Activated naive CD8-positive, alpha-beta T cell (primary cell): ENCODE results near the gene LHPP.

Experiments
- H3K27ac Mint-ChIP-seq: one replicate; pipeline ENCODE4 v1.8.0; 2021; ENCODE audit warnings: mixed read lengths
- H3K27me3 Mint-ChIP-seq: one replicate; pipeline ENCODE4 v1.8.0; 2021; ENCODE audit warnings: mixed read lengths
- H3K36me3 Mint-ChIP-seq: one replicate; pipeline ENCODE4 v1.8.0; 2021; ENCODE audit warnings: mixed read lengths
- H3K4me1 Mint-ChIP-seq: one replicate; pipeline ENCODE4 v1.8.0; 2021; ENCODE audit warnings: low read depth, mixed read lengths
- H3K4me3 Mint-ChIP-seq: one replicate; pipeline ENCODE4 v1.8.0; 2021; ENCODE audit warnings: mild to moderate bottlenecking, mixed read lengths
- H3K9me3 Mint-ChIP-seq: one replicate; pipeline ENCODE4 v1.8.0; 2021; ENCODE audit warnings: low read depth, mixed read lengths

Gene LHPP

DNA sequence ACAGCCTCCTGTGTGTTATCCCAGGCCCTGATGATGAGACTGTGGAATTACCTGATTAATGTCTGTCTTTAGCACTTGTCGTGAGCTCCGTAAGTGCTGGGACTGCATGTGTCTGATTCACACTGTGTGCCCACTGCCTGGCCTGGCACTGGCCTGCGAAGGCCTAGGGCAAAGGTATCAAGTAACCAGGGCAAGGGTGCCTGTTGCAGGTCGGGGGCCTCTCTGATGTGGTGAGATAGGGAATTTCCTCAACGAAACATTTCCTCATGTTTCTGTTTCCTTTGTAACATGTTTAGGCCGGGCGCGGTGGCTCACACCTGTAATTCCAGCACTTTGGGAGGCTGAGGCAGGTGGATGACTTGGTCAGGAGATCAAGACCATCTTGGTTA lies 50.4 kb downstream of the LHPP start:
- Mint-ChIP-seq H3K27ac (no peak overlapping the region), H3K36me3 (peaks cover 2% of the 10 kb centered on the region), H3K9me3 (no peaks in the 10 kb centered on the region), H3K4me3 (no peak overlapping the region), H3K4me1 (peaks cover 8% of the 10 kb centered on the region), H3K27me3 (no peaks in the 10 kb centered on the region)

DNA sequence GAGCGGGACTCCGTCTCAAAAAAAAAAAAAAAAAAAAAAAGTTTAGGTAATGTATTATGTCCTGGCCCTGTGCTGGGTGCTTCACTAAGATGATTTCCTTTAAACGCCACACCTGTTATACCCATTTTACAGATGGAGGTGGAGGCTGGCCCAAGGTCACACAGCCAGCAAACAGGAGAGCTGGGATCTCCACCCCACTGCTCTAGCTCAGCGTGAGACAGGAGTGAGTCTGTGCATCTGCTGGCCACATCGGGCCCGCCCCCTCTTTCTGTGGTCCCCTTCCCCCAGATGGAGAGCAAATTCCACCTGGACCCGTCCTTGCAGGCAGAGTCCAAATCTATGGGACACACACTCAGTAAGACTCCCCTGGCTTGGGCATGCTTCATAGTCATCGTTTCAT lies 51.0 kb downstream of the LHPP start:
- no peak overlapping the region for H3K27ac Mint-ChIP-seq
- H3K4me1 Mint-ChIP-seq, result peaks cover 8% of the 10 kb centered on the region
- H3K27me3 Mint-ChIP-seq, result no peaks in the 10 kb centered on the region
- no peak overlapping the region for H3K4me3 Mint-ChIP-seq
- H3K9me3 Mint-ChIP-seq, result no peaks in the 10 kb centered on the region
- H3K36me3 Mint-ChIP-seq, result peaks cover 2% of the 10 kb centered on the region

DNA sequence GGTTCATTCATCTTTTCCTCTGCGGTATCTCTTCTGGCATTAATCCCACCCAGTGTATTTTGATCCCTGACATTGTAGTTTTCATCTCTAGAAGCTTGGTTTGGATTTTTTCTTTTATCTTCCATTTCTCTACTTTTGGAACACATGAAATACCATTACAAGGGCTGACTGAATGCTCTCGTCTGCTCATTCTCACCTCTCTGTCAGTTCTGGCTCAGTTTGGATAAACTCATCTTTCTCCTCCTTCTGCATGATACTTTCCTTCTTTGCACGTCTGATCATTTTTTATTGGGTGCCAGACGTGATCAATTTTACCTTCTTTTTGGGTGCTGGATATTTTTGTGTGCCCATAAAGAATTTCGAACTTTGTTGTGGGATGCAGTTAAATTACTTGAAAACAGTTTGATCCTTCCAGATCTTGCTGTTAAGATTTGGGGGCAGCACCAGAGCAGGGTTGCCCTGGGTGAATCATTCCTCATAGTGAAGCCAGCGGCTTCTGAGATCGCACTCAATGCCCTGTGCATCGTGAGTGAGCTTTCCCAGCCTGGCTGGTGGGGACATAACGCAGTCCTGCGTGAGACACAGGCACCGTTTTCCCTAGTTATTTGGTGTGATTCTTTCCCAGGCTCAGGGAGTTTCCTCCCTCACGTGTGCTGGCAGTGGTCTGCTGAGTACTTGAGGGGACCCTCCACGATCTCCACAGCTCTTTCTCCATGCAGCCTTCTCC lies 53.8 kb downstream of the LHPP start:
- Mint-ChIP-seq H3K4me3 (no peak overlapping the region), H3K27me3 (no peaks in the 10 kb centered on the region), H3K4me1 (peaks cover 8% of the 10 kb centered on the region), H3K27ac (no peak overlapping the region), H3K36me3 (peaks cover 2% of the 10 kb centered on the region), H3K9me3 (no peaks in the 10 kb centered on the region)

DNA sequence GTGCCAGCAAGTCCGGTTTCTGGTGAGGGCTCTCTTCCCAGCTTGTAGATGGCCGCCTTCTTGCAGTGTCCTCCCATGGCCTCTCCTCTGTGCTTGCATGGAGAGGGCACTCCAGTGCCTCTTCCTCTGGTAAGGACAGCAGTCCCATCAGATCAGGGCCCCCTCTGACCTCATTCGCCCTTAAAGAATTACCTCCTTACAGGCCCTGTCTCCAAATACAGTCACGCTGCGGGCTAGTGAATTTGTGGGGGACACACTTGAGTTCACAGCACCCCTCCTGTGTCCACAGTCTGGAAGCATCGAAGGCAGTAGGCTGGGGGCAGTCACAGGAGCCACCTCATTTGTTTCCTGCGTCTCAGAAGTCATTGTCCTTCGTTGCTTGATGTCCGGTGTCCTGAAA lies 54.6 kb downstream of the LHPP start:
- peaks cover 7% of the 10 kb centered on the region for H3K4me1 Mint-ChIP-seq

DNA sequence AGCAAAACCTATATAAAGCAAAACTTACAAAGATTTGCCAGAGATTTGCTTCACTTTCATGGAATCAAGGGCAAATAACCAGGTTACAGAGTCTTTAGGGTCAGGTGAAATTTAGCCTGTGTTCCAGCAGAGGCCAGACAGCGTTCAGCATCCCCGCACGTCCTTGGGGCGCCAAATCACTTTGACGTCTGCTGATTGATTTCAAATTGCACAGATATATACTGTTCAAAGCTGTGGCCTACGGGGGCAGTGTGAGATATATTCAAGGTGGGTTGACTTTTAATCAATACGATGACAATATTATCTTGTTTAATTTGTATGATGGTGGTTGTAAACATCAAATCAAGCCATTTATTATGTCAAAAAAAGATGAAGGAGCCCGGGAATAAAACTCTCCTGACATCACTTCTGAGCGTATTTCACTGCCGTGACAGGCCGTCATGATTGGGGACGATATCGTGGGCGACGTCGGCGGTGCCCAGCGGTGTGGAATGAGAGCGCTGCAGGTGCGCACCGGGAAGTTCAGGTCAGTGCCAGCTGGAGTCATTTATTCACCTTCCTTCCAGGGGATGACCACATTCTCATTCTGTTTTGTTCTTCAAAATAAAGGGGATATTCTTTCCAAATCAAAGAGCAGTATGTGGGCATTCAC lies 55.2 kb downstream of the LHPP start:
- Mint-ChIP-seq H3K4me1 (peaks cover 2% of the 10 kb centered on the region), H3K27me3 (no peaks in the 10 kb centered on the region), H3K36me3 (no peaks in the 10 kb centered on the region), H3K27ac (no peak overlapping the region), H3K4me3 (no peak overlapping the region), H3K9me3 (no peaks in the 10 kb centered on the region)

More for the DNA sequence above, 54.6 kb downstream of the LHPP start:
- Mint-ChIP-seq H3K4me3 (no peak overlapping the region), H3K27me3 (no peaks in the 10 kb centered on the region), H3K36me3 (peaks cover 1% of the 10 kb centered on the region), H3K27ac (no peak overlapping the region), H3K9me3 (no peaks in the 10 kb centered on the region)

DNA sequence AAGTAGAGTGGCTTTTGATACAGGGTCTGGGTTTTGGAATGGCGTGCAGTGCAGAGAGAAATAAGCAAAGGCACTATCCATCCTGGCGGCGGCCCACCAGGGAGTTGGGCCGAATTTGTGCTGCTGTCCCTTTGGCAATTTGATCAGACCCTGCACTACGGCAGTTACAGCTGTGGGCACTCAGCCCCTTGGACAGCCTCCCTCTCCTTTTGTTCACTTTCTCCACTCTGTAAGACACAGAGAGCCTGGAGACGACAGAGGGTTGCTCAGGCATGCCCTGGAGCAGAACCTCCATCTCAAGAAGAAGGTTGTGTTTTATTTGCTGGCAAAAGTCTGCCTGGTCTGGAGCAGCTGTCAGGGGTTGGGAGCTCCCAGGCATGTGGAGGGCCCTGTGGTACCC lies 55.8 kb downstream of the LHPP start:
- Mint-ChIP-seq H3K27ac (no peak overlapping the region), H3K27me3 (no peaks in the 10 kb centered on the region), H3K9me3 (no peaks in the 10 kb centered on the region), H3K36me3 (no peaks in the 10 kb centered on the region), H3K4me3 (no peak overlapping the region), H3K4me1 (no peaks in the 10 kb centered on the region)

DNA sequence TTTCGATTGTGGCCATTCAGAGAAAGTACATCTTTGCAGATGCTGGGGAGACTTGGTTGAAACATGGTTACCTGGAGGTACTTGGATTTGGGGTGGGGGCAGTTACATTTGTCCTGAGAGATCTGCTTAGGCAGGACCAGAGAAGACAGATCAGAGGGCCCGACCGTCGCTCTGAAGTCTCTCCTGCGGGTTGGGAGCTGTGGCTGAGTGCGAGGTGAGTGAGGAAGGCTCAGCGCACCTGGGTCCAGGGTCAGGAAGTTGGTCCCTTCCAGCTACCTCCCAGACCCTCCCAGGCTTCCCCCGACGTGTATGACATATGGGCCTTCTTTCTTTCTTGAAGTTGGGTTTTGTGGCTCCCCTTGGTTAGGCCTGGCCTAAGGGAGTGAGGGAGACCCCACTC lies 56.3 kb downstream of the LHPP start:
- H3K9me3 Mint-ChIP-seq, result no peaks in the 10 kb centered on the region
- H3K4me3 Mint-ChIP-seq, result no peak overlapping the region
- H3K4me1 Mint-ChIP-seq, result no peaks in the 10 kb centered on the region
- H3K27ac Mint-ChIP-seq, result no peak overlapping the region
- no peaks in the 10 kb centered on the region for H3K27me3 Mint-ChIP-seq
- no peaks in the 10 kb centered on the region for H3K36me3 Mint-ChIP-seq

DNA sequence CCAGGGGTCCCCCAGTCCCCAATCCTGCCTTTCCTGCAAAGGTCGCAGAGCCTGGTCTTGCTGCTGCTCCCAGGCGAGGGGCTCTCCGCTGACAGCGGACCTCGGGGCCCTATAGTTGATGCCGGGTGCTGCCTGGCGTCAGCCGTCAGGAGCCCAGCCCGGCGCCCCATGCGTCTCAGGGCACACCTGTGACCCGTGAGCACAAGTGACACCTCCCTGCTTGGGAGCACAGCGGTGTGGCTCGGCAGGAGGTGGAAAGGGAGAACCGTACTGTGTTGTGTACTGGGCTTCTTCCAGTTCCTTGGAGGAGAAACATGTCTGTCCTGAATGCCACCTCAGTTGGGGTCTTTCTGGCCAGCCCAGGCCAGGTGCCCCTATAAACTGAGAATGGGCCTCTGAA lies 56.7 kb downstream of the LHPP start:
- Mint-ChIP-seq H3K4me1 (no peaks in the 10 kb centered on the region), H3K27me3 (no peaks in the 10 kb centered on the region), H3K36me3 (no peaks in the 10 kb centered on the region)

DNA sequence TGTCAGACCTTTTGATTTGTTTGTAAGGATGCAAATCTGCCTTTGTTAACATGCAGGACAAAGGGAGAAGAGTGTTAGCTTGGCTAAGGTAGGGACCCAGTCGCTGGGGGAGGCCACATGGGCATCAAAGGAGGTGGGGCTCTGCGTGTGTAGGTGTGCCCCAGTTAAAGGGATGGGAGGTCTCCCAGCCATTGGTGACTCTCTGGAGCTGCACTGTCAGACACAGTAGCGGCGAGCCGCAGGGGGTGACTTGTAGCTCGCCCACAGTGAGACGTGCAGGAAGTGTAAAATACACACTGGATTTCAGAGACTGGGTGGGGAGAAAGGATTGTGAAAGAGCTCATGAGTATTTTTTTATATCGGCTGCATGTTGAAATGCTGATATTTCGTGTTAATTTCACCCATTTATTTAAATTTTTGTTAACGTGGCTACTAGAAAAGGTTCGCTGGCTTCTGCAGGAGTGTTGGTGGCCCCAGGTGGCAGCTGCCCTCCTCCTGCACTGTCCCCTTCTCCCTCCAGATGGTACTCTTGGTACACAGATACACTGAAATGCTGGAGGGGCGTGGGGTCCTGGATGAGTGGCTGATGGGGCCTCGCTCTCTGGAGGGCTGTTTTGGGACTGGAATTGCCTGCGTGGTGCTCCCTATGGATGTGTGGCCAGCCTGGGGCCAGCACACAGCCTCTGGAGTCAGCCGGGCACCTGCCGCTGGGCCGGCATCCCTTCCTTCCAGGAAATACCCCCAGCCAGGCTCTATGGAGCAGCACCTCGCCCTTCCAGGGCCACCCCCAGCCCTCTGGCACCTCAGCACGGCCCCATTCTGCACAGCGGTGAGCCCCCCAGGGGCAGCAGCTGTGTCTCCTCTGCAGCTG lies 59.2 kb downstream of the LHPP start:
- Mint-ChIP-seq H3K36me3 (no peaks in the 10 kb centered on the region), H3K4me3 (no peak overlapping the region), H3K4me1 (no peaks in the 10 kb centered on the region), H3K9me3 (no peaks in the 10 kb centered on the region), H3K27me3 (no peaks in the 10 kb centered on the region), H3K27ac (no peak overlapping the region)

More for the DNA sequence above, 56.7 kb downstream of the LHPP start:
- no peak overlapping the region for H3K27ac Mint-ChIP-seq
- H3K9me3 Mint-ChIP-seq, result no peaks in the 10 kb centered on the region
- H3K4me3 Mint-ChIP-seq, result no peak overlapping the region

DNA sequence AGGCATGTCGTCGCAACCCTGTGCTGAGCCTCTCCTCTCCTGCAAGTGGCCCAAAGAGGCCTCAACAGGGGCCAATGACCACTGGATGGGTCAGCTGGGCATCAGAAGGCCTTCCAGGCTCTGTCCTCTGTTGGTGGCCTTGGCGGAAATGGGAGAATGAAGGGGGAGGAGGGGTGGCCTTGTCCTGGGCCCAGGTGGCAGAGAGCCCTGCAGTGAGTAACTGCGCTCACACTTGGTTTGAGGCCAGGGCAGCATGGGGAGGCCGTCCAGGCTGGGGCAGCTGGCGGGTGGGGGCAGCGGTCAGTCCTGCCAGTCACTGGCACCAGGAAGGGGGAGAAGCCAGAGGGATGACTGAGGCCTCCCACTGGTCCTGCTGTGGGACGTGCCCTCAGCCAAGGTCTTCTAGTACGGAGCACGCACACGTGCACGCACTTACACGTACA lies 59.8 kb downstream of the LHPP start:
- H3K36me3 Mint-ChIP-seq, result no peaks in the 10 kb centered on the region
- no peak overlapping the region for H3K4me3 Mint-ChIP-seq
- no peaks in the 10 kb centered on the region for H3K4me1 Mint-ChIP-seq
- H3K27me3 Mint-ChIP-seq, result no peaks in the 10 kb centered on the region
- H3K27ac Mint-ChIP-seq, result no peak overlapping the region
- H3K9me3 Mint-ChIP-seq, result no peaks in the 10 kb centered on the region

DNA sequence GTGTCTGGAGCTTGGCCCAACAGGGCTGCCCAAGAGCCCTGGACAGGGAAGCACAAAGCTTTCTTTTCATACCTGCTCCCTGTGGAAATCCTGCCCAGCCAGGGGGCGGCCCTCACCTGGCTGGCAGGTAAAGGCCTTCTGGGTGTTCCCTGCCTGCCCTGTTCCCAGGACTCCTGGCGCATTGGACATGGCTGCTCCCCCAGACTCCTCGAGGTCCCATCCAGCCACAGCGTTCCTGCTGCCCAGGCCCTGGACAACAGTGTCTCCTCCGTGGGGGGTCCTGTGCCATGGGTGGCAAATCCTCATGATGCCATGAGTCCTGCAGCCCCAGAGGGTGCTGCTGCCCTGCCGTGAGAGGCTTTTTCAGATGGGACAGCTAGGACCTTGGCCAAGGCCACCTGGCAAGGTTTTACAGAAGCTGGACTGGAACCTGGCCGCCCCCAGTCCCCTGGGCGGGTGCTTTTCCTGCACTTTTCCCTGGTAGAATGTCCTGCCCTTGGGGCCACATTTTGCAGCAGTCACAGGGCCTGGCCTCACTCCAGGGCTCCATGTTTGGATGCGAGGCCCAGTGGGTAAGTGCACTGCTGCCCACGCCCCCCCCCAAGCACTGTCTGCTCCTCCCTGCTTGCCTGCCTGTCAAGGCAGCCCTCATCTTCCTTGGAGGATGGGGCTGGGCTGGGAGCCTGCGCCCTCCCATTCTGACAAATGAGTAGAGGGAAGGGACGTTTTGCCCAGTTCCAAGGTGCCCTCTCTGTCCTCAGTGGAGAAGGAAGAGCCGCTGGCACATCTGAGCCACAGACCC lies 60.7 kb downstream of the LHPP start:
- Mint-ChIP-seq H3K4me1 (no peaks in the 10 kb centered on the region), H3K9me3 (no peaks in the 10 kb centered on the region), H3K27me3 (no peaks in the 10 kb centered on the region), H3K36me3 (no peaks in the 10 kb centered on the region), H3K27ac (no peak overlapping the region), H3K4me3 (no peak overlapping the region)

DNA sequence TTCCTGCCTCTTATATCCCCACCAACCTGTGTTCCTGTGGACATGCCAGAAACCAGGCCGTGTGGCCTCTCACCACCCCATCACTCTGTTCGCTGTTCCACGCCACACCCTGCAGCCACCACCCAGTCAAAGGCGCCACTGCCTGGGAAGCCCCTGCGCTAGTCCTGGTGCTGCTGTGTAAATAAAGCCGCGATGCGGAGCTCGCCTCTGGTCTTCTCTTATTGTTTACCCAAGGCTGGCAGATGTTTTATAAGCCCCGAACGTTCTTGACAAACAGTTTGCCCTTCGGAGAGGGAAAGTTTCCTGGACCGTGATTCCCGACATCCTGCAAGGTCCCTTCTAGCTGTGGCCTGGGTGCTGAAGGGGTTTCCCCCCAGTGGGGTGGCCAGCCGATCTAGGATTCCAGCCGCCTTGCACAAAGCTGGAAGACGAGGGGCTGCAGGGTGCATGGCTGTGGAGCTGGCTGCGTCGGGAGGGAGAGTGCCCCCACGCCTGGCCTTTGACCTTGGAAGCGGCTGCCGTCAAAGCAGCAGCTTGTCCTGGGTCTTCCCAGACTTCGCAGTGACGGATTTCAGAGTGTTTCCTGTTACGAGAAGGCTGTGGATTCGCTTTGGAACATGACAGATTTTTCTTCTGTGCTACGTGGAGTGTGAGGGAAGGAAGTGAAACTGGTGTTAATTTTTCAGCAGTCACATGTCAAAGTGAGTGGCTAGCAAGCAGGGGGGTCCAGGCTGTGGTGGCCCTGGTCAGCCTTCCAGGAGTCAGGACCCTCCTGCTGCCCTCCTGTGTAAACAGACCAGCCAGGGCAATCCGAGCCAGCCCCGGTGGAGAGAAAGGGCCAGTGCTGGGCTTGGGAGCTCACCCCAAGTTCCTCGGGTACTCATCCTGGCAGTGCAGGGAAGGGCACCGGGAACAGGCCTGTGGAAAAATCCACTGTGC lies 61.6 kb downstream of the LHPP start:
- no peak overlapping the region for H3K4me3 Mint-ChIP-seq
- no peak overlapping the region for H3K27ac Mint-ChIP-seq

DNA sequence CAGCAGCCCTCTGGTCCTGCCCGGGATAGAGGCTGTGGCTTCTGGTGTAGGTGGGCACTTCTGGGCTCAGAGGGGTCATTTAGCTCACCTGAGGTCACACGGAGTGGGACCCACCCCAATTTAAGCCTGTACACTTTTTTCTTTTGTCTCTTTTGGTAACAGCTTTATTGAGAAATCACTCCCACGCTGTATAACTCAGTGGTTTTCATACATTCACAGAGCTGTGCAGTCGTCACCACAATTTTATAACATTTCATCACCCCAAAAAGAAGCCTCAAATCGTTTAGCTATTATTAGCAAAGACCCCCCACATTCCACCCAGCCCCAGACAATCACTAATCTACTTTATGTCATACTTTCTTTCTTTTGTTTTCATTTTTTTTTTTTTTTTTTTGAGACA lies 62.3 kb downstream of the LHPP start:
- Mint-ChIP-seq H3K4me1 (no peaks in the 10 kb centered on the region), H3K9me3 (no peaks in the 10 kb centered on the region), H3K36me3 (no peaks in the 10 kb centered on the region), H3K27me3 (no peaks in the 10 kb centered on the region), H3K27ac (no peak overlapping the region), H3K4me3 (no peak overlapping the region)

More for the DNA sequence above, 61.6 kb downstream of the LHPP start:
- Mint-ChIP-seq H3K4me1 (no peaks in the 10 kb centered on the region), H3K36me3 (no peaks in the 10 kb centered on the region), H3K27me3 (no peaks in the 10 kb centered on the region), H3K9me3 (no peaks in the 10 kb centered on the region)
